Measurements from ENCODE around the gene PGBD5.

PGBD5 gene

GRCh38 chr1:230277201-230278025 lies 148.7 kb downstream of the PGBD5 start:
- no peak for DNase-seq

GRCh38 chr1:230276401-230276800 lies 149.7 kb downstream of the PGBD5 start:
- no peak for DNase-seq

GRCh38 chr1:230274254-230274653 lies 151.9 kb downstream of the PGBD5 start:
- DNase-seq = no peak

- no peak for DNase-seq
Measured at GRCh38 chr1:230273141-230273710, 152.9 kb downstream of the PGBD5 start.

DNA sequence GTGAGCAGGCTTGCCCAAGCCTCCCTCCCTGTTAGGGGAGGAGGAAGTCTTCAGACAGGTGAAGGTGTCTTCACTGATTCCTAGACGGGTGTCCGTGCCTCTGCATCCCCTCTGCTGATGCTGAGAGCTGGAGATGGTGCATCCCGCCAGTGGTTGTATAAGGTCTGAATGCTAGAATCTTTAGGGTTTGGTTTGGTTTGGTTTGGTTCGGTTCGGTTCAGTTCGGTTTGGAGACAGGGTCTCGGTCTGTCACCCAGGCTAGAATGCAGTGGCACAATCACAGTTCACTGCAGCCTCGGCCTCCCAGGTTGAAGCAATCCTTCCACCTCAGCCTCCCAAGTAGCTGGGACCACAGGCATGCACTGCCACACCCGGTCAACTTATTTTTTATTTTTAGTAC lies 153.6 kb downstream of the PGBD5 start:
- DNase-seq = no peak

DNA sequence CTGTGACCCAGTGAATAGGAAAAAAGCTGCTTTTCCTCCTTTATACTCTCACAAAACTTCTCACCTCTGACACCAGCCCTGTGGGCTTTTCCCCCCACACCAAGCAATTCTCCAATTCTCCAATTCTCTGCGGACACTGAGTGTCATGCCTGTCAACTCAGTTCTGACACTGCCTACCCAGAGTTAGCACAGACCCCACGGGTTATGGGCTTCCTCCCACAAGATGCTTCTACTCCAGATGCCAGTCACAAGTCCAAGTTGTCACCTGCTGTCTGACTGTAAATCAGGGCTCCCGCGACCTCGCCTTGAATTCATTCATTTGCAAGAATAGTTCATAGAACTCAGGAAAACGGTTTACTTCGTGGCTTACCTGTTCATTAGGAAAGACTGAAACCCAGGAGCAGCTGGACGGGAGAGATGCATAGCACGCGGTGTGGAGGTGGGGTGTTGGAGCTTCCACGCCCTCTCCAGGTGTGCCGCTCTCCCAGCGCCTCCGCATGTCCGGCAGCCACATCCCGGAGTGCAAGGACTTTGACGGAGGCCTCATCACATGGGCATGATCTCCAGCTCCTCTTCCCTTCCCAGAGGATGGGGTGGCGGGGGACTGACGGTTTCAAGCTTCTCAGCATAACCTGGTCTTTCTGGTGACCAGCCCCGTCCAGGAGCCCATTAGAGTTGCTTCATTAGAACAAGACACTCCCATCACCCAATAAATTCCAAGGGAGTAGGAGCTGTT lies 154.7 kb downstream of the PGBD5 start:
- DNase-seq = no peak

DNA sequence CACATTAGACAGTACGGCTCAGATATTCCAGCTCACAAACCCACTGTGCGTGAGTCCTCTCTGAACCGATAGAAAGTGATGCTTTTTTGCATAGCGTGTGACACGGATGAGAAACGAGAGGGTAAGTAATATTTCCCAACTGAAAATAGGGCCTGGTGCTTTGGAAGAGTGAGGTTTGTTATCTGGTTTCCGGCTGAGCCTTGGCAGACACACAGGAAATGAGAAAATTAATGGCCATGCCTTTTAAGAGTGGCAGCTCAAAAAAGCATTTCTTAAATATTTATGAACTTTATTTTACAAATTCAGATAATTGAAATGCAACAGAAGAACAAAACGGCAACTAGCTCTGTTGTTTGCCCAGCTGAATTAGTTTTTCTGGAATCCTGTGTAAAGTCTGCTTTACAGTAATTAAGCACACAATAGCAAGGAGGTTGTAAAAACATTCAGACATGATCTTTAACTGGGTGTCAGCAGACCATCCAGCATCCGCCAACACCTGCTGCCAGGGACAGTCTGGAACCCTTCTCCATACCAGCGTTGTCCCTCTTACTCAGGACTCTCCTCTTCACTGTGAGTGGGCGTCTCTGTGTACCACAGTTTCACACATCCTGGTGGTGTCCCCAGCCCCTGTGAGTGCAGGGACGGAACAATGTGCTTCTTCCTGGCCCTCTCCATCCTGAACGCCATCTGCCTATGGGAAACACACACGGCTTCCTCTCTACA lies 155.4 kb downstream of the PGBD5 start:
- no peak for DNase-seq

DNA sequence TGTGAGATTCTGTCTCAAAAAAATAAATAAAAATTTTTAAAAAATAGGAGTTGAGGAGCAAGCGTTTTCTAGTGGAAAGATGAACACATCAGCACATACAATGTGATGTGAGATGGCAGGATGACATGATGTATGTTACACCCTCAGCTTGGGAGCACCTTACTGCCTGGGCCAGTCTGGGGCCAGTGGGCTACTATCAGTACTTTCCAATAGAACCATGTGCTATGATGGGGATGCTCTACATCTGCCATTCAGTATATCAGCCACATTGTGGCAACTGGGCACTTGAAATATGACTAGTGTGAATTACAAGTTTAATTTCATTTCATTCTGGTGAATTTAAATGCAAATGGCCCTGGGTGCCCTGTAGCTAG lies 156.0 kb downstream of the PGBD5 start:
- DNase-seq = no peak

DNA sequence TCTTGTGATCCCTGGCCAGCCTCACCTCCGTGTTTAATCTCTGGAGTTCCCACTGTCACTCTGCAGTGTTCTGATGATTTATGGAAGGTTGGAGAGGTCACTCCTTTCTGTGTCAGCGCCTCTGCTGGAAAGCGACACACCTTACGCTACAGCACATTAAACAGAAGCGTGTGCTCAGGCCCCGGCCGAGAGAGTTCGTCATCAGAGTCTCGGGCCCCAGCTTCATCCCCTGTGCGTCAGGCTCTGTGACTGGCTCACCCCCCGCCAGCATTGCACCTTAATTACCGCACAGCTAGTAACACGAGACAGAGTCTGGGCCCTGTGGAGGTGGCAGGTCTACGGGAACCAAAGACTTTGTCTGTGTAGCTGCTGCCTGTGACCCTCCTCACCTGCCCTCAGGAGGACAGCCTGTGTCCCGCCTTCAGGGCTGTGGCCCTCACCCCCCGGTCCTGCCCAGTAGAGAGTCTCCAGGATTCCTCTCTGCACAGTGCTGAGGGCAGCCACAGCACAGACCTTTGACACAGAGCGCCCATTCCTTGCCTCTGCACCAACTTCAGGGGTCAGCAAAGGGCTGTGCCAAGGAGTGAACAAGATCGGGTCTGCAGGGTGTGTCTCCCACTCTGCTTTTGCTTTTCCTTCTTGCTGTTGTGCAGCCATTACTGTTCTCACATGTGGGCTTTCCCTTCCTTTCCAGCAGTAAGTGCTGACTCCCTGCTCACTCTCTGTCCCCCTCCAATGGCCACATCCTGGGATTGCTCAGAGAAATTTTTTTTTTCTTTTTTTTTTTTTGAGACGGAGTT lies 157.6 kb downstream of the PGBD5 start:
- DNase-seq = no peak

DNA sequence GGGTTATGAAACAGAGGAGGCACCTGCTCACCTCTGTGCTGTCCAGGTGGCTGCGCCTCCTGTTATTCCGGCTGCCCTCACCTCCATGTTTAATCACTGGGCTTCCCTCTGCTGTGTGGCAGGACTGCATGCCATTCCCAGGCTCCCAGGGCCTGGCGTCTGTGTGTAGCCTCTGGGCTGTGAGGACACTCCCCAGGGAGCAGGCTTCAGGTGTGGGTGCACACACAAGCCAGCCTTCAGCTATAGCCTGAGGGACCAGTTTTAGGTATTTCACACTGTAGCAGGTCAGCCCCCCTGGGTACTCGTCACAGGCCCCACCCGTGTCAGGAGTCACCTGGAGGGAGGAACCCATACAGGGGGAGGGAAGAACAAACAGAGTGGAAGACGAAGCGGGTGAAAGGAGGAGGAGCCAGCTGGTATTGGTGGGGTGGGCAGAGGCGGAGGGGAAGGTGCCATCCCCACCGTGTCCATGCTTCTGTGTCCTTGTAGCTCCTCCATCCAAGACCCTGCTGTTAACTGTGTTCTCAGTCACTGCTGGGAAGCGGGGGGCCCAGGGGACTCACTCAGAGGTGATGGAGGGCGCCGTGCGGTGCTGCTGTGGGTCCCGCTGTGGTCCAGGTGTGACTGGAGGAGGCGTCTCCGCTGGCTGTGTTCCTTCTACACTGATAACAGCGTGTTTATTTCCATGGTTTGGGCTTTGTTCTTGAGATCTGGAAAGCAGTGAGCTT lies 158.6 kb downstream of the PGBD5 start:
- DNase-seq = no peak

DNA sequence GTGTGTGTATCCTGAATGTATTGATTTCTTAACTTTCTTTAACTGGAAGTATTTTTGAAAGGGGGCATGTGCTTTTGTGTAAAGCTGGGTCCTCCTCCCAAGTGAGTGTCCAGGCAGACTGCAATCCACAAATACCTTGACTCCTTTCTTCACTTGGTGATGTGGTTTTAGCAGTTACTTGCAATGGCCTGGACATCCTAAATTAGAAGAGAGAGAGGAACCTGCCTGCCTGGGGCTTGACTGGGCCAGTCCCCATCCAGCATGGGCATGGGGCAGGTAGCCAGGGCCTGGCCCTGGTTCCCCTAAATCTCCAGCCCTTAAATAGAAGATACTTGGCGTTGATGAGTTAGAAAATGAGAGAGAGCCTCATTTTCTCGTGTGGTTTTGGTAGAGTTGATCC lies 159.7 kb downstream of the PGBD5 start:
- no peak for DNase-seq

- no peak for DNase-seq
Measured at GRCh38 chr1:230265200-230266115, 160.7 kb downstream of the PGBD5 start.

All from activated T-cell treated with anti-CD3 and anti-CD28 coated beads for 4 hours (primary cell).